ENCODE data around the gene SEL1L2.

DNA sequence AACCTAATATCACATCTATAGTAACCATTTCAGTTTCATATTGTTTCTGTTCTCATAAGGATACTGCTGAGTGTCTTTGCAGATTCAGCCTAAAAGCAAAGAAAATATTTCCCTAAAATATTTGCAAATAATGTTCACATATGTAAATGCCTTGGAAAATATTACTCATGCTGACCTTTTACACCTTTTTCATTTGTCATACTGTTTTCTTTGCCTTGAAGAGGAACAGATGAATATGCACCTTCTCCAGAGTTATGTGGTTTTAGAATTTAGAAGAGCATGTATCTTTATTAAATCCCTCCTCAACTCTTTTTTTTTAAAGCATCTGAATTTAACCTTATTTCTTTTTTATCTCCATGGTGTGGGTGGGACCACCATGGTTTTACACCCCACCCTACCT is 173.1 kb downstream of the SEL1L2 start:
- TF ChIP-seq POLR2A (IDR thresholded peaks at IDR 0.05), result no peak
- no peak for TF ChIP-seq POLR2AphosphoS5 (IDR thresholded peaks at IDR 0.05)

All from sigmoid colon (tissue), 4 donors.